WTC11 (cell line): Measurements from ENCODE around the gene FOXC1.

Experiments used
- AFF4 ChIP-seq: sonication (generic); formaldehyde crosslinking; IDR thresholded peaks from 2 replicates; pipeline ENCODE4 v1.8.1; 2023; ENCODE audit warnings: mild to moderate bottlenecking, missing genetic modification reagents, borderline replicate concordance
- AR ChIP-seq: fragments of 250-450 bp; sonication (Bioruptor Pico); IDR thresholded peaks from 2 replicates; pipeline ENCODE4 v1.9.0; 2021; ENCODE audit warnings: mild to moderate bottlenecking
- CDX4 ChIP-seq: fragments of 250-450 bp; sonication (Bioruptor Pico); IDR thresholded peaks from 2 replicates; pipeline ENCODE4 v1.9.0; 2021; ENCODE audit warnings: moderate library complexity, mild to moderate bottlenecking, inconsistent platforms, borderline replicate concordance
- CREB1 ChIP-seq: sonication (generic); formaldehyde crosslinking; IDR thresholded peaks from 2 replicates; pipeline ENCODE4 v1.8.0; 2023; ENCODE audit warnings: mild to moderate bottlenecking, missing genetic modification reagents
- CREM ChIP-seq: sonication (generic); formaldehyde crosslinking; IDR thresholded peaks from 2 replicates; pipeline ENCODE4 v1.8.1; 2022; ENCODE audit warnings: mild to moderate bottlenecking, missing genetic modification reagents, moderate library complexity
- CTCF ChIP-seq: fragments of 200-600 bp; IDR thresholded peaks from 2 replicates; pipeline ENCODE4 v1.8.0; 2022; ENCODE audit warnings: antibody characterized with exemption
- ESRRA ChIP-seq: sonication (generic); formaldehyde crosslinking; IDR thresholded peaks from 2 replicates; pipeline ENCODE4 v1.8.1; 2022; ENCODE audit warnings: mild to moderate bottlenecking, missing genetic modification reagents, borderline replicate concordance
- FOXJ3 ChIP-seq: sonication (generic); formaldehyde crosslinking; IDR thresholded peaks from 2 replicates; pipeline ENCODE4 v1.9.0; 2021; ENCODE audit warnings: missing genetic modification reagents, mild to moderate bottlenecking, borderline replicate concordance
- IRF1 ChIP-seq: sonication (generic); formaldehyde crosslinking; IDR thresholded peaks from 2 replicates; pipeline ENCODE4 v1.8.0; 2023; ENCODE audit warnings: missing genetic modification reagents
- NR1H2 ChIP-seq: sonication (generic); formaldehyde crosslinking; IDR thresholded peaks from 2 replicates; pipeline ENCODE4 v1.9.0; 2021; ENCODE audit warnings: mild to moderate bottlenecking, moderate library complexity, missing genetic modification reagents
- TEAD4 ChIP-seq: sonication (generic); formaldehyde crosslinking; IDR thresholded peaks from 2 replicates; pipeline ENCODE4 v1.8.0; 2022; ENCODE audit warnings: mild to moderate bottlenecking, missing genetic modification reagents
- ZBTB43 ChIP-seq: sonication (generic); formaldehyde crosslinking; IDR thresholded peaks from 2 replicates; pipeline ENCODE4 v1.8.1; 2023; ENCODE audit warnings: mild to moderate bottlenecking, missing genetic modification reagents
- ZNF512 ChIP-seq: sonication (generic); formaldehyde crosslinking; IDR thresholded peaks from 2 replicates; pipeline ENCODE4 v1.8.1; 2022; ENCODE audit warnings: missing genetic modification reagents, borderline replicate concordance

- TF ChIP-seq CDX4 (CRISPR knock-in tag) (no peak), FOXJ3 (CRISPR knock-in tag) (no peak), NR1H2 (CRISPR knock-in tag) (no peak), AFF4 (CRISPR knock-in tag) (no peak), CTCF (no peak), ZBTB43 (CRISPR knock-in tag) (no peak), AR (CRISPR knock-in tag) (no peak), CREB1 (no peak), TEAD4 (no peak), ESRRA (CRISPR knock-in tag) (no peak), ZNF512 (CRISPR knock-in tag) (no peak), IRF1 (CRISPR knock-in tag) (no peak), CREM (CRISPR knock-in tag) (no peak)
Measured at GRCh38 chr6:1572892-1573291, 36.8 kb upstream of the FOXC1 start.
